Esophagus muscularis mucosa (tissue), 4 donors: Measurements from ENCODE around the gene HTT. TPM values are rescaled to one million over a fixed set of nuclear protein-coding genes. Genes with fewer than 3 reads are reported as not detected.

Experiments
- DNase-seq: peaks from one replicate; pipeline ENCODE4 v3.0.0-alpha.2; 2017; ENCODE audit errors: extremely low spot score
- H3K27ac ChIP-seq, 4 donors: fragments of 200-600 bp; sonication (generic); replicated peaks in 1 of 4; 1 replicate in 3 of 4; 2 replicates in 1 of 4; pipeline ENCODE4 v1.5.1; 2016 to 2019; ENCODE audit warnings: mild to moderate bottlenecking in 1 of 4
- H3K27me3 ChIP-seq, 4 donors: fragments of 200-600 bp; sonication (generic); one replicate each; pipeline versions ENCODE4 v1.5.1 to v1.6.0; 2016 to 2019
- H3K36me3 ChIP-seq, 4 donors: fragments of 200-600 bp; sonication (generic); one replicate each; pipeline ENCODE4 v1.5.1; 2016 to 2019
- H3K4me1 ChIP-seq, 4 donors: fragments of 200-600 bp; sonication (generic); one replicate each; pipeline ENCODE4 v1.5.1; 2016 to 2019
- H3K4me3 ChIP-seq, 4 donors: fragments of 200-600 bp; sonication (generic); 1 replicate in 2 of 4; 2 replicates in 2 of 4; pipeline ENCODE4 v1.5.1; 2016 to 2019; ENCODE audit warnings: mild to moderate bottlenecking in 4 of 4, moderate library complexity in 1 of 4
- H3K9me3 ChIP-seq, 4 donors: fragments of 200-600 bp; sonication (generic); 1 replicate in 3 of 4; 2 replicates in 1 of 4; pipeline ENCODE4 v1.5.1; 2016 to 2019
- EP300 ChIP-seq: sonication (generic); formaldehyde crosslinking; IDR thresholded peaks from one replicate; pipeline ENCODE4 v1.6.1; 2017; ENCODE audit warnings: antibody characterized with exemption
- POLR2A ChIP-seq: fragments of 450-650 bp; IDR thresholded peaks from one replicate; pipeline ENCODE4 v1.6.1; 2017; ENCODE audit warnings: antibody characterized with exemption, moderate library complexity, mild to moderate bottlenecking, low read depth
- POLR2AphosphoS5 ChIP-seq, 2 donors: sonication (generic); formaldehyde crosslinking; IDR thresholded peaks; one replicate each; pipeline ENCODE4 v1.6.1; 2017; ENCODE audit warnings: antibody characterized with exemption in 2 of 2
- WGBS: methylation state at CpG from one replicate; pipeline ENCODE4 v1.1.5; 2018; 5-methylcytosine and 5-hydroxymethylcytosine counted together
- intact Hi-C: fragments of 100-400 bp; cut with DNase I; formaldehyde crosslinking; loops from one replicate; pipeline ENCODE4 v1.15.1; 2023
- total RNA-seq, 4 donors: library from RNA; depleted of rRNA; stranded (reverse); fragments of >200 nt; gene quantifications; one replicate each; pipeline versions ENCODE4 v1.1.0 to v1.2.1, GENCODE V29; 2016
- TF ChIP-seq, protein P1 (sequence below), 3 experiments: fragments of 200-600 bp in 2 of 3; fragments of 450-650 bp in 1 of 3; sonication (generic) in 2 of 3; IDR thresholded peaks; one replicate each; pipeline ENCODE4 v1.5.1; 2017 to 2019; ENCODE audit warnings: antibody characterized with exemption in 3 of 3, mild to moderate bottlenecking in 2 of 3, moderate library complexity in 1 of 3

The HTT gene
- total RNA-seq, 4 donors from 2014 or later = 30.2 to 65.7 (median 49.3) TPM

DNA sequence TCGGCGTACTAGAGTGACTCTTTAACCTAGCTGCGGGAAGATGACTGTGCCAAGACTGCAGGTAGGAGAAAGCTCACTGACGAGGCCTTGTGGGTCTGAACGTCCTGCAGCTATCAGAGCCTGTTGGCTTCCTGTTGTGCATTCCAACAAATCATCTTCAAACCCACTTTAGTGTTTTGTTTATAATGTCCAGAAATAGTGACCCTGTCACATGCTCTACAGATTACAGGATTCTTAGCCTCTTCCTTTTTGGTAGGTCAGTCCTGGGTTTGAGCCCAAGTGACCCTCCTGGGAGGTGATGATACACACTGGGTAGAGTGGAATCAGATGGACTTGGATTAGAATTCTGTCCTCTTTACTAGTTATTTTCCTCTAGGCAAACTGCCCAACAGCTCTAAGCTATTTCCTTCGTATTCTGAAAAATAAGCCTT is 33.2 kb downstream of the HTT start:
- intact Hi-C loops = loop anchor here (2.0 to 10.0 kb wide), 3 partner anchors 15 to 97 kb away; no protein-coding TSS in a partner anchor

DNA sequence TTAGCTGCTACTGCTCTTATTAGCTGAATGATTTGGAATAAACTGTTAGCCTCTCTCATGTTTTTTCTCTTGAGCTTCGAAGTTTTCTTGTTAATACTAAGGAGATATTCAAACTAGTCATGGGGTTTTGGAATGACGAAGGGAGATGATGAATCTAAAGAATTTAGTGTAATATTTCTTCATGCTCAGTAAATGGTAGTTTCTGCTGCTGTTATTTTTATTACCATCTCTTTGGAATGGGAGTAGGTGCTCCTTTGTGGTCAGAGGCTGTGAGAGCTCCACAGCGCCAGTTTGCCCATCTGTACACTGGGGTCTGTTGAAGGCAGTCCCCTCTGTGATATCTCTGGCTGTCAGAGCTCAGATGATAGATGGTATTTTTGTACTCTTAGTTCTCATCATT is 33.7 kb downstream of the HTT start:
- intact Hi-C loops = loop anchor here (2.0 to 10.0 kb wide), 2 partner anchors 15 to 97 kb away; no protein-coding TSS in a partner anchor
- Histone ChIP-seq H3K4me3 (no peak overlapping the region), H3K9me3 (no peaks in the 10 kb centered on the region), H3K36me3 (peaks cover 0 to 59% (median 30%) of the 10 kb centered on the region in 4 donors), H3K27me3 (no peaks in the 10 kb centered on the region), H3K27ac (peak overlapping the region; percentile 73 to 83 (median 78)), H3K4me1 (peaks cover 40 to 70% (median 63%) of the 10 kb centered on the region in 4 donors)
- WGBS = 57% methylated on average over 3 of the region's 3 CpGs
- no peak for DNase-seq
- TF ChIP-seq EP300 (no peak), POLR2A (no peak), POLR2AphosphoS5 (IDR thresholded peaks at IDR 0.05) (no peak)
- TF ChIP-seq, protein P1, sequence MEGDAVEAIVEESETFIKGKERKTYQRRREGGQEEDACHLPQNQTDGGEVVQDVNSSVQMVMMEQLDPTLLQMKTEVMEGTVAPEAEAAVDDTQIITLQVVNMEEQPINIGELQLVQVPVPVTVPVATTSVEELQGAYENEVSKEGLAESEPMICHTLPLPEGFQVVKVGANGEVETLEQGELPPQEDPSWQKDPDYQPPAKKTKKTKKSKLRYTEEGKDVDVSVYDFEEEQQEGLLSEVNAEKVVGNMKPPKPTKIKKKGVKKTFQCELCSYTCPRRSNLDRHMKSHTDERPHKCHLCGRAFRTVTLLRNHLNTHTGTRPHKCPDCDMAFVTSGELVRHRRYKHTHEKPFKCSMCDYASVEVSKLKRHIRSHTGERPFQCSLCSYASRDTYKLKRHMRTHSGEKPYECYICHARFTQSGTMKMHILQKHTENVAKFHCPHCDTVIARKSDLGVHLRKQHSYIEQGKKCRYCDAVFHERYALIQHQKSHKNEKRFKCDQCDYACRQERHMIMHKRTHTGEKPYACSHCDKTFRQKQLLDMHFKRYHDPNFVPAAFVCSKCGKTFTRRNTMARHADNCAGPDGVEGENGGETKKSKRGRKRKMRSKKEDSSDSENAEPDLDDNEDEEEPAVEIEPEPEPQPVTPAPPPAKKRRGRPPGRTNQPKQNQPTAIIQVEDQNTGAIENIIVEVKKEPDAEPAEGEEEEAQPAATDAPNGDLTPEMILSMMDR (IDR thresholded peaks at IDR 0.05) = no peak

More for the DNA sequence above, 33.2 kb downstream of the HTT start:
- Histone ChIP-seq H3K9me3 (no peaks in the 10 kb centered on the region), H3K27ac (peak overlapping the region; percentile 73 to 83 (median 78)), H3K36me3 (peaks cover 0 to 60% (median 32%) of the 10 kb centered on the region in 4 donors), H3K4me3 (no peak overlapping the region), H3K27me3 (no peaks in the 10 kb centered on the region), H3K4me1 (peaks cover 35 to 65% (median 58%) of the 10 kb centered on the region in 4 donors)
- TF ChIP-seq POLR2AphosphoS5 (IDR thresholded peaks at IDR 0.05) (peak in 1 of 2 donors; percentile 8), EP300 (no peak)
- no peak for DNase-seq
- 33% methylated on average over 6 of the region's 6 CpGs for WGBS

DNA sequence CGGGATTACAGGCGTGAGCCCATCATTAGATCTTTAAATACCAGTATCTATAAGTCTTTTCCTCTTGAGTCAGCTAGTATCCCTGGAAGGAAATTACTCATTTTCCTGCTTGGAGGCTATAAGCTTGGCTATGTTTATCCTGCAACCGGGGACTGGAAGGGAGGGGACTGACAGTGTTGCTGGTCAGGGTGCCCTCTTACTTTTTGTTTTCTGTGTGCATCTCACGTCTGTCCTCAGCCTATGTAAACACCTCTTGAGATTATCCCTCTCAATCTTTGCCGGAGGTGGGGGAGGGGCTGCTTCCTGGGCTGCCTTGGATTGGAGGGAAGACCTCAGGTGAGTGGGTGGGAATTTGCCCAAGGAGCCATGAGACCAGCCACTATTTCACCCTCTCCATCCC is 37.0 kb downstream of the HTT start:
- Histone ChIP-seq H3K27me3 (no peaks in the 10 kb centered on the region), H3K4me1 (peaks cover 53 to 100% (median 88%) of the 10 kb centered on the region in 4 donors), H3K9me3 (no peaks in the 10 kb centered on the region), H3K36me3 (peaks cover 0 to 62% (median 30%) of the 10 kb centered on the region in 4 donors), H3K4me3 (no peak overlapping the region), H3K27ac (peak overlapping the region; percentile 65 to 75 (median 73))
- no peak for DNase-seq
- intact Hi-C loops = no loop called here
- TF ChIP-seq, protein P1 (IDR thresholded peaks at IDR 0.05) = no peak
- TF ChIP-seq EP300 (no peak), POLR2A (no peak), POLR2AphosphoS5 (IDR thresholded peaks at IDR 0.05) (no peak)
- WGBS = 67% methylated on average over 5 of the region's 5 CpGs

DNA sequence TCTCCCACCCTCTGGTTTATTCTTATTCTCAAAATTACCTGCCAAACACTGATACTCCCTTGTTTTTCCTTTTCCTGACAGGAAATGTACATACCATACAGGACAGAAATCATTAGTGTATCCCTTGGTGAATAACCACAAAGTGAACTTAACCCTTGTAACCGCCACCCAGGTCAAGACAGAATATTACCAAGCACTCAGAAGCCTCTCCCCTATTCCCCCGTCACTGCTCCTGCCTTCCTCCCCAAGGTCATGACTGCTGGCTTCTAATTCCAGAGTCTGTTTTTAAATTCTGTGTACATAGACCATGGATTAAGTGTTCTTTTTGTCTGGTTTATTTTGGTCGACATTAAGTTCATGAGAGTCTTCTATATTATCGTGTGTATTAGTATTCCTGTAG is 37.7 kb downstream of the HTT start:
- H3K27me3 ChIP-seq = no peaks in the 10 kb centered on the region
- peak overlapping the region; percentile 65 to 75 (median 73) for H3K27ac ChIP-seq
- intact Hi-C loops = no loop called here
- no peak overlapping the region for H3K4me3 ChIP-seq
- peaks cover 56 to 100% (median 88%) of the 10 kb centered on the region in 4 donors for H3K4me1 ChIP-seq
- WGBS = 65% methylated on average over 4 of the region's 4 CpGs
- no peaks in the 10 kb centered on the region for H3K9me3 ChIP-seq
- no peak for DNase-seq
- H3K36me3 ChIP-seq = peaks cover 0 to 66% (median 32%) of the 10 kb centered on the region in 4 donors
- TF ChIP-seq, protein P1 (IDR thresholded peaks at IDR 0.05) = no peak
- TF ChIP-seq POLR2AphosphoS5 (IDR thresholded peaks at IDR 0.05) = no peak
- TF ChIP-seq POLR2A = no peak
- no peak for TF ChIP-seq EP300

DNA sequence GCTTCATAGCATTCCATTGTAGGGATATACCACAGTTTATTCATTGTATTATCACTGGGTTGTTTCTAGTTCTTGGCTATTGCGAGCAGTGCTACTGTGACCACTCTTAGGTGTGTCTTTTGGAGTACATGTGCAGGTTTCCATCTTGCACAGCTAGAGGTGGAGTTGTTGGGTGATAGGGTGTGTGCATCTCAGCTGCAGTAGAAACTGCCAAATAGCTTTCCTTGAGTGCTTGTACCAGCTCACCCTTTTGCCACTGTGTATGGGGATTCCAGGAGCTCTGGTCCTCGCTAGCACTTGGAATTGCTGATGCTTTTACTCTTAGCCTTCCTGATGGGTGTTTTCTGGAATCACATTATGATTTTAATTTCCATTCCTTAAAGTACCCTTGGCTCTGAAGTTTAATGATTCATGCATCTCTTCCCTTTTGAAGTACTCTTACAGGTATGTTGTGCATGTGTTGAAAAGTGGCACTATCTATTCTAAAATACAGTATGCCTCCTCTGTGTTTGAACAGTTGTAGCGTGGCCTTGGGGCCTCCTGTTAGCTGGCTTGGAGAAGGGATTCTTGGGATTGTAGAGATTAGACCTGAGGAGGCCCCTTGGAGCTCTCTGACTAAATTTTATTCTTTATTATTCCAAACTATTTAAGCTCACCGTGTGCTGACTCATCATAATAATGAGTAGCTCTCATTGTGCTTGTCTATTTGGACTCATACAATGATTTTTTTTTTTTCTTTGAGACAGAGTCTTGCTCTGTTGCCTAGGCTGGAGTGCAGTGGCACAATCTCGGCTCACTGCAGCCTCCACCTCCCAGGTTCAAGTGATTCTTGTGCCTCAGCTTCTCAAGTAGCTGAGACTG is 38.4 kb downstream of the HTT start:
- H3K27me3 ChIP-seq = no peaks in the 10 kb centered on the region
- no peak for TF ChIP-seq POLR2AphosphoS5 (IDR thresholded peaks at IDR 0.05)
- TF ChIP-seq, protein P1 (IDR thresholded peaks at IDR 0.05) = no peak
- no peak for TF ChIP-seq EP300
- TF ChIP-seq POLR2A = no peak
- no peaks in the 10 kb centered on the region for H3K9me3 ChIP-seq
- H3K4me3 ChIP-seq = no peak overlapping the region
- peak overlapping the region; percentile 65 to 75 (median 73) for H3K27ac ChIP-seq
- H3K4me1 ChIP-seq = peaks cover 53 to 99% (median 87%) of the 10 kb centered on the region in 4 donors
- WGBS = 75% methylated on average over 5 of the region's 5 CpGs
- H3K36me3 ChIP-seq = peaks cover 0 to 67% (median 32%) of the 10 kb centered on the region in 4 donors
- no peak for DNase-seq
- intact Hi-C loops = no loop called here
